ENCODE results near the gene PDE6C. TPM values are rescaled to one million over a fixed set of nuclear protein-coding genes. Genes with fewer than 3 reads are reported as not detected.

Gene PDE6C
- total and polyA plus RNA-seq, 2 of the 4 experiments (the other 2 are of a cell fraction) = not detected

DNA sequence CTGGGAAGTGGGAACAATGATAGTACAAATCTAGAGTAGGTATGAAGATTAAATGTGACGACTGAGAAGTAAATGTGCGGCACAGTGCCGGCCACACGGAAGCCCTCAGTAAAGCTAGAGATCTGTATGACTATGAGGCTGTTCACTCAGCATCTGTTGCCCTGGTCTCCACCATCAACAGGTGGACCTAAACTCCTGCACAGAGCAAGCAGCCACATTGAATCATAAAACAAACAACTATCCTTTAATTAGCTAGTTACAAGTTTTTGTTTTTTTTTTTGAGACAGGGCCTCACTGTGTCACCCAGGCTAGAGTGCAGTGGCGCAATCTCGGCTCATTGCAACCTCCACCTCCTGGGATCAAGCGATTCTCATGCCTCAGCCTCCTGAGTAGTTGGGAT, 27.9 kb upstream of the PDE6C start:
- H3K27ac ChIP-seq (ENCODE audit: insufficient read depth, low read length) = no peak overlapping the region
- no peak overlapping the region for H3K4me2 ChIP-seq (ENCODE audit: low read depth, low read length)
- no peak overlapping the region for H2BK120ac ChIP-seq (ENCODE audit: low read depth, low read length)
- dilution Hi-C loops (cut with HindIII; ENCODE audit: low sequenced_read_pairs, unreplicated experiment) = no loop called here
- no peaks in the 10 kb centered on the region for H3K9me1 ChIP-seq (ENCODE audit: insufficient read depth, low read length)
- H2AK9ac ChIP-seq (replicated peaks; ENCODE audit: low read depth, low read length, poor library complexity) = no peak overlapping the region
- H3K4ac ChIP-seq (ENCODE audit: low read depth, low read length) = no peak overlapping the region
- no peaks in the 10 kb centered on the region for H3K79me1 ChIP-seq (ENCODE audit: low read depth in 1 of 2, low read length in 2 of 2)
- no peak for ATAC-seq (ENCODE audit: low read depth)
- peaks cover 4% of the 10 kb centered on the region for H3K9me3 ChIP-seq (ENCODE audit: control insufficient read depth, insufficient read depth, low read length)
- no peak overlapping the region for H4K8ac ChIP-seq (ENCODE audit: low read depth in 2 of 2, low read length in 2 of 2)
- TF ChIP-seq BHLHE40 (IDR thresholded peaks at IDR 0.05; ENCODE audit: low read depth, low read length) = no peak
- no peak for TF ChIP-seq RAD21 (IDR thresholded peaks at IDR 0.05; ENCODE audit: low read length)
- TF ChIP-seq, protein P1, sequence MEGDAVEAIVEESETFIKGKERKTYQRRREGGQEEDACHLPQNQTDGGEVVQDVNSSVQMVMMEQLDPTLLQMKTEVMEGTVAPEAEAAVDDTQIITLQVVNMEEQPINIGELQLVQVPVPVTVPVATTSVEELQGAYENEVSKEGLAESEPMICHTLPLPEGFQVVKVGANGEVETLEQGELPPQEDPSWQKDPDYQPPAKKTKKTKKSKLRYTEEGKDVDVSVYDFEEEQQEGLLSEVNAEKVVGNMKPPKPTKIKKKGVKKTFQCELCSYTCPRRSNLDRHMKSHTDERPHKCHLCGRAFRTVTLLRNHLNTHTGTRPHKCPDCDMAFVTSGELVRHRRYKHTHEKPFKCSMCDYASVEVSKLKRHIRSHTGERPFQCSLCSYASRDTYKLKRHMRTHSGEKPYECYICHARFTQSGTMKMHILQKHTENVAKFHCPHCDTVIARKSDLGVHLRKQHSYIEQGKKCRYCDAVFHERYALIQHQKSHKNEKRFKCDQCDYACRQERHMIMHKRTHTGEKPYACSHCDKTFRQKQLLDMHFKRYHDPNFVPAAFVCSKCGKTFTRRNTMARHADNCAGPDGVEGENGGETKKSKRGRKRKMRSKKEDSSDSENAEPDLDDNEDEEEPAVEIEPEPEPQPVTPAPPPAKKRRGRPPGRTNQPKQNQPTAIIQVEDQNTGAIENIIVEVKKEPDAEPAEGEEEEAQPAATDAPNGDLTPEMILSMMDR (conservative IDR thresholded peaks at IDR 0.05; ENCODE audit: low read depth, low read length) = no peak
- no peak for TF ChIP-seq NFE2L2 (IDR thresholded peaks at IDR 0.05; ENCODE audit: low read depth, low read length)
- no peak for TF ChIP-seq MXI1 (IDR thresholded peaks at IDR 0.05; ENCODE audit: borderline replicate concordance, low read depth, low read length)
- TF ChIP-seq, protein P2, sequence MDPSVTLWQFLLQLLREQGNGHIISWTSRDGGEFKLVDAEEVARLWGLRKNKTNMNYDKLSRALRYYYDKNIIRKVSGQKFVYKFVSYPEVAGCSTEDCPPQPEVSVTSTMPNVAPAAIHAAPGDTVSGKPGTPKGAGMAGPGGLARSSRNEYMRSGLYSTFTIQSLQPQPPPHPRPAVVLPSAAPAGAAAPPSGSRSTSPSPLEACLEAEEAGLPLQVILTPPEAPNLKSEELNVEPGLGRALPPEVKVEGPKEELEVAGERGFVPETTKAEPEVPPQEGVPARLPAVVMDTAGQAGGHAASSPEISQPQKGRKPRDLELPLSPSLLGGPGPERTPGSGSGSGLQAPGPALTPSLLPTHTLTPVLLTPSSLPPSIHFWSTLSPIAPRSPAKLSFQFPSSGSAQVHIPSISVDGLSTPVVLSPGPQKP (IDR thresholded peaks at IDR 0.05; ENCODE audit: borderline replicate concordance, low read depth, low read length) = no peak
- TF ChIP-seq MAZ (IDR thresholded peaks at IDR 0.05; ENCODE audit: borderline replicate concordance, low read depth, low read length) = no peak
- TF ChIP-seq MAFK (IDR thresholded peaks at IDR 0.05; ENCODE audit: low read depth, low read length) = no peak
- TF ChIP-seq RCOR1 (IDR thresholded peaks at IDR 0.05; ENCODE audit: insufficient replicate concordance, low read length) = no peak
- no peak for TF ChIP-seq POLR2A (IDR thresholded peaks at IDR 0.05; ENCODE audit: low read depth, low read length)
- no peak for TF ChIP-seq CHD1 (IDR thresholded peaks at IDR 0.05; ENCODE audit: low read depth, low read length)
- TF ChIP-seq CEBPB (IDR thresholded peaks at IDR 0.05; ENCODE audit: low read depth, low read length) = no peak
- no peak for TF ChIP-seq SMC3 (IDR thresholded peaks at IDR 0.05; ENCODE audit: low read depth, low read length)
- TF ChIP-seq, protein P3, sequence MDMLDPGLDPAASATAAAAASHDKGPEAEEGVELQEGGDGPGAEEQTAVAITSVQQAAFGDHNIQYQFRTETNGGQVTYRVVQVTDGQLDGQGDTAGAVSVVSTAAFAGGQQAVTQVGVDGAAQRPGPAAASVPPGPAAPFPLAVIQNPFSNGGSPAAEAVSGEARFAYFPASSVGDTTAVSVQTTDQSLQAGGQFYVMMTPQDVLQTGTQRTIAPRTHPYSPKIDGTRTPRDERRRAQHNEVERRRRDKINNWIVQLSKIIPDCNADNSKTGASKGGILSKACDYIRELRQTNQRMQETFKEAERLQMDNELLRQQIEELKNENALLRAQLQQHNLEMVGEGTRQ (IDR thresholded peaks at IDR 0.05; ENCODE audit: low read depth, low read length) = no peak
- no peak for TF ChIP-seq RFX5 (IDR thresholded peaks at IDR 0.05; ENCODE audit: low read depth, low read length)
- ChIA-PET POLR2A (ENCODE audit: unreplicated experiment) (no interaction called here), CTCF (no interaction called here)
- H4K20me1 ChIP-seq (ENCODE audit: insufficient read depth, low read length) = no peaks in the 10 kb centered on the region
- H2BK5ac ChIP-seq (ENCODE audit: low read depth, low read length, poor library complexity, severe bottlenecking) = no peak overlapping the region
- H3K36me3 ChIP-seq (ENCODE audit: control insufficient read depth, insufficient read depth, low read length) = no peaks in the 10 kb centered on the region
- H3K14ac ChIP-seq (replicated peaks; ENCODE audit: low read depth, low read length) = no peak overlapping the region
- H4K5ac ChIP-seq (ENCODE audit: low read depth, low read length) = no peak overlapping the region
- no peak overlapping the region for H3K9ac ChIP-seq (ENCODE audit: low read depth, low read length)
- H3K23ac ChIP-seq (ENCODE audit: low read depth, low read length) = no peak overlapping the region
- H3K56ac ChIP-seq (ENCODE audit: extremely low read depth, insufficient read depth, low read length) = no peak overlapping the region
- H2AFZ ChIP-seq (replicated peaks; ENCODE audit: low read length, poor library complexity) = no peak overlapping the region
- intact Hi-C loops (cut with micrococcal nuclease) = no loop called here
- H2BK15ac ChIP-seq (ENCODE audit: low read depth, low read length) = no peak overlapping the region
- H4K91ac ChIP-seq (ENCODE audit: insufficient read depth, low read depth, low read length) = no peak overlapping the region
- in situ Hi-C loops (cut with MboI; ENCODE audit: low sequenced_read_pairs) = no loop called here
- DNase-seq = no peak
- H3K18ac ChIP-seq (ENCODE audit: low read depth, low read length) = no peak overlapping the region
- H2AK5ac ChIP-seq (ENCODE audit: low read depth, low read length) = no peak overlapping the region
- H3K4me3 ChIP-seq (ENCODE audit: insufficient read depth, low read depth, low read length) = no peak overlapping the region
- BruUV-seq (replicated peaks) = no TSS peak
- peaks cover 20% of the 10 kb centered on the region for H3K27me3 ChIP-seq (ENCODE audit: control insufficient read depth, insufficient read depth, low read length)
- WGBS, 2 experiments (ENCODE audit: extremely low coverage in 2 of 2, insufficient read length in 1 of 2) = no CpG with 5 or more reads among the region's 7 CpGs
- no peak overlapping the region for H2BK20ac ChIP-seq (ENCODE audit: low read depth, low read length)
- no peaks in the 10 kb centered on the region for H3K4me1 ChIP-seq (ENCODE audit: control insufficient read depth, insufficient read depth, low read length)
